Measurements from ENCODE around the gene ST3GAL3. TPM values are rescaled to one million over a fixed set of nuclear protein-coding genes. Genes with fewer than 3 reads are reported as not detected.

The ST3GAL3 gene
- total RNA-seq, 4 donors from 2014 or later: 32.2 to 57.4 (median 38.3) TPM

- intact Hi-C loops (cut with DNase I; ENCODE audit: low total_unique reads): loop anchor here (5.0 kb wide), 1 partner anchor 400 kb away; the partner anchor contains the start of gene PTPRF
- TF ChIP-seq, protein P1, sequence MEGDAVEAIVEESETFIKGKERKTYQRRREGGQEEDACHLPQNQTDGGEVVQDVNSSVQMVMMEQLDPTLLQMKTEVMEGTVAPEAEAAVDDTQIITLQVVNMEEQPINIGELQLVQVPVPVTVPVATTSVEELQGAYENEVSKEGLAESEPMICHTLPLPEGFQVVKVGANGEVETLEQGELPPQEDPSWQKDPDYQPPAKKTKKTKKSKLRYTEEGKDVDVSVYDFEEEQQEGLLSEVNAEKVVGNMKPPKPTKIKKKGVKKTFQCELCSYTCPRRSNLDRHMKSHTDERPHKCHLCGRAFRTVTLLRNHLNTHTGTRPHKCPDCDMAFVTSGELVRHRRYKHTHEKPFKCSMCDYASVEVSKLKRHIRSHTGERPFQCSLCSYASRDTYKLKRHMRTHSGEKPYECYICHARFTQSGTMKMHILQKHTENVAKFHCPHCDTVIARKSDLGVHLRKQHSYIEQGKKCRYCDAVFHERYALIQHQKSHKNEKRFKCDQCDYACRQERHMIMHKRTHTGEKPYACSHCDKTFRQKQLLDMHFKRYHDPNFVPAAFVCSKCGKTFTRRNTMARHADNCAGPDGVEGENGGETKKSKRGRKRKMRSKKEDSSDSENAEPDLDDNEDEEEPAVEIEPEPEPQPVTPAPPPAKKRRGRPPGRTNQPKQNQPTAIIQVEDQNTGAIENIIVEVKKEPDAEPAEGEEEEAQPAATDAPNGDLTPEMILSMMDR (IDR thresholded peaks at IDR 0.05 in 4 of 5, conservative IDR thresholded peaks at IDR 0.05 in 1 of 5): no peak
- no peak for TF ChIP-seq POLR2A (IDR thresholded peaks at IDR 0.05)
- peaks cover 0 to 6% of the 10 kb centered on the region in 2 donors for H3K36me3 ChIP-seq
- peaks cover 19 to 20% of the 10 kb centered on the region in 2 donors for H3K4me1 ChIP-seq
- H3K4me3 ChIP-seq: no peak overlapping the region
- no peak overlapping the region for H3K27ac ChIP-seq
- no peaks in the 10 kb centered on the region for H3K9me3 ChIP-seq
- no peak for ATAC-seq
- DNase-seq: no peak
- no peaks in the 10 kb centered on the region for H3K27me3 ChIP-seq
- in situ Hi-C loops (cut with MboI; ENCODE audit: low sequenced_read_pairs in 4 of 4): loop anchor here in 3 of 4 donors (5.0 to 25.0 kb wide), 4 partner anchors 160 to 395 kb away; partner anchors contain the start of gene PTPRF (in 2 of the 3)
Observed at GRCh38 chr1:43931711-43932660, 224.7 kb downstream of the ST3GAL3 start.

DNA sequence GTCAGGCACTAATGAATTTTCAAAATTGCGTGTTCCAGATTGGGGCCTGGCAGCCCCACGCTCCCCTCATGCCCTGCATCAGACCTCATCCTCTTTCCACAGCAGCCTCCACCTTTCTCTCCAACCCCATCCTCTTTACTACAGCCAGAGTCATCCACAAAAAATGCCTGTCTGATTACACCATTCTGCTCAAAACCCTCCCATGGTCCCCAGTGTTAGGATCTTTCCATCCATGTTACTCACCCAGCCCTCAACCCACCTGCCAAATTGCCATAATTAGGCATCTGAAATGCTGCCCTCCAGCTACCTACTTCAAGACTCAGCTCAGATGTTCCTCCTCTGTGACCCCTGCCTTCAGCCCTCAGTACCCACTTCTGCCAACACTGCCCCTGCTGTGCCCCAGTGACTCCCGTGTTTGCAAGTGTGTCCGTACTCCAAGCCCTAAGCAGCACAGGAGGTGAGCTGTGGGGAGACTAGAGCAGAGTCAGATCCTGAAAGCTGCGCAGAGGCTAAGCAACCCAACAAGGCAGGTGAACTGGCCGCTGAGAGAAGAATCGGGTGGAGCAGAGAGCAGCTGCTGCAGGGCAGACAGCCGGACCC lies 225.6 kb downstream of the ST3GAL3 start:
- in situ Hi-C loops (cut with MboI; ENCODE audit: low sequenced_read_pairs in 4 of 4): loop anchor here in 3 of 4 donors (5.0 to 25.0 kb wide), 4 partner anchors 161 to 396 kb away; partner anchors contain the start of gene PTPRF (in 2 of the 3)
- peak overlapping the region; percentile 44 to 54 (median 46) for H3K4me3 ChIP-seq
- no peak overlapping the region for H3K27ac ChIP-seq
- DNase-seq: no peak
- no peaks in the 10 kb centered on the region for H3K9me3 ChIP-seq
- TF ChIP-seq, protein P1 (IDR thresholded peaks at IDR 0.05 in 4 of 5, conservative IDR thresholded peaks at IDR 0.05 in 1 of 5): no peak
- no peak for TF ChIP-seq POLR2A (IDR thresholded peaks at IDR 0.05)
- no peaks in the 10 kb centered on the region for H3K27me3 ChIP-seq
- H3K4me1 ChIP-seq: peaks cover 19 to 20% of the 10 kb centered on the region in 2 donors
- intact Hi-C loops (cut with DNase I; ENCODE audit: low total_unique reads): loop anchor here (5.0 kb wide), 1 partner anchor 401 kb away; the partner anchor contains the start of gene PTPRF
- H3K36me3 ChIP-seq: peaks cover 0 to 6% of the 10 kb centered on the region in 2 donors
- ATAC-seq: no peak

GRCh38 chr1:43933386-43934100 lies 226.2 kb downstream of the ST3GAL3 start, which contains the start of gene ARTN:
ARTN (plus strand) TSS chr1:43933801; CDS start chr1:43935657, 1,856 bp downstream.
- no peak for DNase-seq
- TF ChIP-seq, protein P1 (IDR thresholded peaks at IDR 0.05 in 4 of 5, conservative IDR thresholded peaks at IDR 0.05 in 1 of 5): no peak
- no peaks in the 10 kb centered on the region for H3K27me3 ChIP-seq
- peak within 1 kb of the TSS; percentile 44 to 54 (median 46) for H3K4me3 ChIP-seq
- H3K9me3 ChIP-seq: no peaks in the 10 kb centered on the region
- H3K27ac ChIP-seq: peak within 1 kb of the TSS in 3 of 4 donors; percentile 2 to 39 (median 30)
- H3K4me1 ChIP-seq: peaks cover 22 to 24% of the 10 kb centered on the region in 2 donors
- peak in 1 of 2 donors; percentile 43 for ATAC-seq
- in situ Hi-C loops (cut with MboI; ENCODE audit: low sequenced_read_pairs in 4 of 4) (loop anchor here in 3 of 4 donors (5.0 to 25.0 kb wide), 4 partner anchors 161 to 396 kb away; partner anchors contain the start of gene PTPRF (in 2 of the 3)), intact Hi-C loops (cut with DNase I; ENCODE audit: low total_unique reads) (loop anchor here (1.0 to 5.0 kb wide), 2 partner anchors 170 to 401 kb away; partner anchors contain the start of gene PTPRF)
- H3K36me3 ChIP-seq: peaks cover 0 to 6% of the 10 kb centered on the region in 2 donors
